ENCODE results near the gene MPDZ.

- TF ChIP-seq CTCF (IDR thresholded peaks at IDR 0.05) (no peak), POLR2A (IDR thresholded peaks at IDR 0.05) (no peak)
These were observed 38.2 kb downstream of the MPDZ start for GRCh38 chr9:13241283-13241682.
